ENCODE data around the gene ZBTB48. TPM values are rescaled to one million over a fixed set of nuclear protein-coding genes. Genes with fewer than 3 reads are reported as not detected.

ZBTB48 gene
- total RNA-seq, 4 donors from 2014 or later: 9.3 to 14.5 (median 11.3) TPM

DNA sequence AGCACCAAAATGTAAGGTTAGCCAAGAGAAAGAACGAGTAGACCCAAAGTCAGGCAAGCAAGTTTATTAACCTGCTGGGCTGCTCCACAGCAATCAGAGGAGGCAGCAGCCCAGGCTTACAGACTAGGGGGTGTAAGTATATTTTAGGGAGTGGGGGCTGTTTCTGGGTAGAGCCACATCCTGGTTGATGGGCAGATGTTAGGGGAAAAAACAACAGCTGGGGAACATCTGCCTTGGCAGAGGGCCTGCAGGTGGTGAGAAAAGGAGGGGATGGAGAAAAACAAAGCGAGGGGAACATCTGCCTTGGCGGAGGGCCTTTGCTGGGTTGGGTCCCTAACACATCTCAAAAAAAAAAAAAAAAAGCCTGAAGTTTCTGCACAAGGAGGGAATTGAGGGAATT lies 9.7 kb upstream of the ZBTB48 start:
- Histone ChIP-seq H3K4me3 (no peak overlapping the region), H3K27ac (no peak overlapping the region), H3K4me1 (no peaks in the 10 kb centered on the region), H3K27me3 (no peaks in the 10 kb centered on the region), H3K9me3 (no peaks in the 10 kb centered on the region), H3K36me3 (no peaks in the 10 kb centered on the region)
- TF ChIP-seq POLR2A (IDR thresholded peaks at IDR 0.05): no peak
- TF ChIP-seq, protein P1, sequence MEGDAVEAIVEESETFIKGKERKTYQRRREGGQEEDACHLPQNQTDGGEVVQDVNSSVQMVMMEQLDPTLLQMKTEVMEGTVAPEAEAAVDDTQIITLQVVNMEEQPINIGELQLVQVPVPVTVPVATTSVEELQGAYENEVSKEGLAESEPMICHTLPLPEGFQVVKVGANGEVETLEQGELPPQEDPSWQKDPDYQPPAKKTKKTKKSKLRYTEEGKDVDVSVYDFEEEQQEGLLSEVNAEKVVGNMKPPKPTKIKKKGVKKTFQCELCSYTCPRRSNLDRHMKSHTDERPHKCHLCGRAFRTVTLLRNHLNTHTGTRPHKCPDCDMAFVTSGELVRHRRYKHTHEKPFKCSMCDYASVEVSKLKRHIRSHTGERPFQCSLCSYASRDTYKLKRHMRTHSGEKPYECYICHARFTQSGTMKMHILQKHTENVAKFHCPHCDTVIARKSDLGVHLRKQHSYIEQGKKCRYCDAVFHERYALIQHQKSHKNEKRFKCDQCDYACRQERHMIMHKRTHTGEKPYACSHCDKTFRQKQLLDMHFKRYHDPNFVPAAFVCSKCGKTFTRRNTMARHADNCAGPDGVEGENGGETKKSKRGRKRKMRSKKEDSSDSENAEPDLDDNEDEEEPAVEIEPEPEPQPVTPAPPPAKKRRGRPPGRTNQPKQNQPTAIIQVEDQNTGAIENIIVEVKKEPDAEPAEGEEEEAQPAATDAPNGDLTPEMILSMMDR (IDR thresholded peaks at IDR 0.05 in 4 of 5, conservative IDR thresholded peaks at IDR 0.05 in 1 of 5): no peak
- in situ Hi-C loops (cut with MboI; ENCODE audit: low sequenced_read_pairs in 4 of 4) (loop anchor here in 1 of 4 donors (10.0 kb wide), 1 partner anchor 65 kb away; no protein-coding TSS in a partner anchor), intact Hi-C loops (cut with DNase I; ENCODE audit: low total_unique reads) (no loop called here)
- DNase-seq: no peak
- no peak for ATAC-seq

DNA sequence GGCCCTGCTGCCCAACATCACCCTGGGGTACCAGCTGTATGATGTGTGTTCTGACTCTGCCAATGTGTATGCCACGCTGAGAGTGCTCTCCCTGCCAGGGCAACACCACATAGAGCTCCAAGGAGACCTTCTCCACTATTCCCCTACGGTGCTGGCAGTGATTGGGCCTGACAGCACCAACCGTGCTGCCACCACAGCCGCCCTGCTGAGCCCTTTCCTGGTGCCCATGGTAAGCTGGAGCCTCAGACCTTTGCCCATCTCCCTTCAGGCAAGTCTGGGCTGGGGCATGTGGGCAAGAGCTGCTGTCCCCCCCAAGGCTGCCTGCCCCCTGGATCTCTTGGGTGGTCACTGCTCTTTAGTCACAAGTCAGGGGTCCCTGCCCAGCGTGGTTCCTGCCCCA lies 8.8 kb upstream of the ZBTB48 start:
- in situ Hi-C loops (cut with MboI; ENCODE audit: low sequenced_read_pairs in 4 of 4) (loop anchor here in 1 of 4 donors (10.0 kb wide), 1 partner anchor 64 kb away; no protein-coding TSS in a partner anchor), intact Hi-C loops (cut with DNase I; ENCODE audit: low total_unique reads) (no loop called here)
- no peak overlapping the region for H3K27ac ChIP-seq
- DNase-seq (no peak), ATAC-seq (no peak)
- H3K4me3 ChIP-seq: no peak overlapping the region
- no peaks in the 10 kb centered on the region for H3K4me1 ChIP-seq
- H3K36me3 ChIP-seq: no peaks in the 10 kb centered on the region
- H3K9me3 ChIP-seq: no peaks in the 10 kb centered on the region
- H3K27me3 ChIP-seq: no peaks in the 10 kb centered on the region
- no peak for TF ChIP-seq POLR2A (IDR thresholded peaks at IDR 0.05)
- TF ChIP-seq, protein P1 (IDR thresholded peaks at IDR 0.05 in 4 of 5, conservative IDR thresholded peaks at IDR 0.05 in 1 of 5): no peak

DNA sequence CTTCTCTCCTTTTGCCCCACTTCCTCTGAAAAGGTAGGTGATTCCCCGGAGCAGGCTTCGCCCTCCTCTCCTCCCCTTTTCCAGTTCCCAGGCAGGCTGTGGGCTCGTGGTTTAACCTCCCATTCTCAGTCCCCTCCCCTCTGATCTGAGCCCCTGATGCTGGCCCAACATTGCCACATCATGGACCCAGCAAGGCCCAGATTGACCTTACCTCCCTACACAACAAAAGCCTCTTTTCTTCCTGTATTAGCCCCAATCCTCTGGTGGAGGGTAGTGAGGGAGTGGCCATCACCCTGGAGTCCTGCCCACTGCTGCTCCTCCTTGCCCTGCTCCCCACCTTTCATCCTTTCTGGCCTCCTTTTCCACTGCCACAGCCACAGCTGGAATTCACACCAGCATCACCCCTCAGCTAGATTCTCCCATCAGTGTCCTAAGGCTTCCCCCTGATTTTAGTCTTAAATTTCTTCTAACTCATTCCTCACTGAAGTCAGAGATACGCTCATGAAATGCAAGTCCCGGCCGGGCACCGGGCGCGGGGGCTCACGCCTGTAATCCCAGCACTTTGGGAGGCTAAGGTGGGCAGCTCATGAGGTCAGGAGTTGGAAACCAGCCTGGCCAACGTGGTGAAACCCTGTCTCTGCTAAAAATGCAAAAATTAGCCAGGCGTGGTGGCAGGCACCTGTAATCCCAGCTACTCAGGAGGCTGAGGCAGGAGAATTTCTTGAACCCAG lies 7.0 kb upstream of the ZBTB48 start:
- TF ChIP-seq, protein P1 (IDR thresholded peaks at IDR 0.05 in 4 of 5, conservative IDR thresholded peaks at IDR 0.05 in 1 of 5): no peak
- TF ChIP-seq POLR2A (IDR thresholded peaks at IDR 0.05): no peak
- Histone ChIP-seq H3K27me3 (no peaks in the 10 kb centered on the region), H3K4me3 (no peak overlapping the region), H3K27ac (no peak overlapping the region), H3K9me3 (no peaks in the 10 kb centered on the region), H3K4me1 (no peaks in the 10 kb centered on the region), H3K36me3 (no peaks in the 10 kb centered on the region)
- ATAC-seq: no peak
- in situ Hi-C loops (cut with MboI; ENCODE audit: low sequenced_read_pairs in 4 of 4): loop anchor here in 1 of 4 donors (10.0 kb wide), 1 partner anchor 62 kb away; no protein-coding TSS in a partner anchor
- intact Hi-C loops (cut with DNase I; ENCODE audit: low total_unique reads): no loop called here
- no peak for DNase-seq

DNA sequence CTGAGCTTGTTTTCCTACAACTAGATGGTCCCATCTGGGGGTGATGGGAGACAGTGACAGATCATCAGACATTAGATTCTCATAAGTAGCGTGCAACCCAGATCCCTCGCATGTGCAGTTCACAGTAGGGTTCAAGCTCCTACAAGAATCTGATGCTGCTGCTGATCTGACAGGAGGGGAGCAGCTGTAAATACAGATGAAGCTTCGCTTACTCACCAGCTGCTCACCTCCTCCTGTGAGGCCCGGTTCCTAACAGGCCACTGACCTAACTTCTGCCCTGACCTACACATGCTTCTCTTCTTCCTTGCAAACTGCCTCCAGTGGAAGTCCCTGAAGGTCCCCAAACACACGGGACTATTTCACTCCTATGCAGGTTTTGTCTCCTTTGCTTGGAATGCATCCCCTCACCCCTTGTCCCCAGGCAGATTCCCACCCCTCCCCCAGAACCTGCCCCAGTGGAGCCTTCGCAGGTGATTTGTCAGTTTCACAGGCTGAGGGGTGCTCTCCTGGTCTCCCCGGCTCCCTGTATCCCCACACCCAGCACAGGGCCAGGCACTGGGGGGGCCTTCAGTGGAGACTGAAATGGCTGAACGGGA lies 5.7 kb upstream of the ZBTB48 start:
- no peaks in the 10 kb centered on the region for H3K9me3 ChIP-seq
- DNase-seq (no peak), ATAC-seq (no peak)
- H3K27ac ChIP-seq: no peak overlapping the region
- H3K36me3 ChIP-seq: no peaks in the 10 kb centered on the region
- H3K4me1 ChIP-seq: peaks cover 1 to 2% of the 10 kb centered on the region in 2 donors
- H3K27me3 ChIP-seq: no peaks in the 10 kb centered on the region
- H3K4me3 ChIP-seq: no peak overlapping the region
- in situ Hi-C loops (cut with MboI; ENCODE audit: low sequenced_read_pairs in 4 of 4): loop anchor here in 1 of 4 donors (10.0 kb wide), 1 partner anchor 61 kb away; no protein-coding TSS in a partner anchor
- intact Hi-C loops (cut with DNase I; ENCODE audit: low total_unique reads): no loop called here
- TF ChIP-seq POLR2A (IDR thresholded peaks at IDR 0.05): no peak
- TF ChIP-seq, protein P1 (IDR thresholded peaks at IDR 0.05 in 4 of 5, conservative IDR thresholded peaks at IDR 0.05 in 1 of 5): no peak
